NT2/D1 (cell line): ENCODE measurements around the gene CREBL2.

Experiments used
- YY1 ChIP-seq: IDR thresholded peaks from 2 replicates; pipeline ENCODE4 v1.6.1; 2011; ENCODE audit not compliant: insufficient read length, insufficient read depth
- ZNF274 ChIP-seq: IDR thresholded peaks from 2 replicates; pipeline ENCODE4 v1.6.1; 2011; ENCODE audit warnings: mild to moderate bottlenecking, low read depth, low read length

GRCh38 chr12:12646483-12647072 lies 34.9 kb downstream of the CREBL2 start:
- TF ChIP-seq YY1 (no peak), ZNF274 (no peak)
